HG02678 (cell line): ENCODE results near the gene ADAMTSL1.
"Not testable (repeated sequence)": the region's sequence is repeated elsewhere in the genome, so short reads cannot be mapped to it uniquely, and the experiment has no call there.

Experiments used
- ATAC-seq: cut with Tn5 transposase; IDR thresholded peaks from one replicate; pipeline ENCODE4 v1.9.1; 2021; ENCODE audit warnings: mild to moderate bottlenecking, moderate library complexity; ENCODE audit not compliant: unreplicated experiment

Gene ADAMTSL1

GRCh38 chr9:18922161-18922885 lies 448.4 kb downstream of the ADAMTSL1 start:
- ATAC-seq = no peak

GRCh38 chr9:18923167-18923566 lies 449.2 kb downstream of the ADAMTSL1 start:
- no peak for ATAC-seq

- ATAC-seq = no peak
Observed at GRCh38 chr9:18923671-18924430, 449.9 kb downstream of the ADAMTSL1 start.

GRCh38 chr9:18925880-18926279 lies 451.9 kb downstream of the ADAMTSL1 start:
- ATAC-seq = no peak

- no peak for ATAC-seq
Observed at GRCh38 chr9:18926513-18926912, 452.6 kb downstream of the ADAMTSL1 start.

- ATAC-seq = no peak
Observed at GRCh38 chr9:18928711-18929110, 454.8 kb downstream of the ADAMTSL1 start.

- ATAC-seq = not testable (repeated sequence)
Observed at GRCh38 chr9:18930611-18931010, 456.7 kb downstream of the ADAMTSL1 start.

- no peak for ATAC-seq
Observed at GRCh38 chr9:18935541-18935940, 461.6 kb downstream of the ADAMTSL1 start.

GRCh38 chr9:18936094-18936871 lies 462.3 kb downstream of the ADAMTSL1 start:
- no peak for ATAC-seq

- no peak for ATAC-seq
Observed at GRCh38 chr9:18939943-18940342, 466.0 kb downstream of the ADAMTSL1 start.

- ATAC-seq = no peak
Observed at GRCh38 chr9:18941060-18941740, 467.2 kb downstream of the ADAMTSL1 start.

GRCh38 chr9:18942801-18943200 lies 468.8 kb downstream of the ADAMTSL1 start:
- ATAC-seq = no peak

- no peak for ATAC-seq
Observed at GRCh38 chr9:18947892-18948339, 474.0 kb downstream of the ADAMTSL1 start.

GRCh38 chr9:18951936-18952335 lies 478.0 kb downstream of the ADAMTSL1 start:
- ATAC-seq = no peak

GRCh38 chr9:18955626-18956025 lies 481.7 kb downstream of the ADAMTSL1 start:
- no peak for ATAC-seq
